Stimulated activated CD4-positive, alpha-beta T cell treated with anti-CD3 and anti-CD28 coated beads, Interleukin-2, amount 100 ng/mL, for 4 hours (primary cell): ENCODE results near the gene SH3TC2.

ENCODE experiments used
- DNase-seq: peaks from one replicate; pipeline ENCODE4 v3.0.0-alpha.2; 2020; ENCODE audit warnings: low read depth

The SH3TC2 gene

DNA sequence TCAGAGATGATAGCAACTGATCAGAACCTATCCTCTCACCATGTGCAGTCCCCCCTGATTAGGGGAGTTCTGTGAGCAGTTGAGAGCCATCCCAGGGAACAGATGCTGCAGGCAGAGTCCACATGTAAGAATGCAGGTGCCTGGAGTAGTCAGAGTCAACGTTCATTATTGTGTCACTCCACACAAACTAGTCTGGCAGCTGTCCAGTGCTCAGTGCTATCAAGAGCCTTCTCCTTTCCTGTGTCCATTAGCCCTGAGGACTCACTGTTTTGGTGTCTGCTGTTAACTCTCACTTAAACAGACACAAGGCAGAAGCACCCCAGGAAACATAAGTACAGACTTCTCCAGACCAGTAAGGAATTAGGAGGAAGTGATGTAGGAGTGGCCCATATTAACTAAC is 2.5 kb downstream of the SH3TC2 start:
- DNase-seq, result no peak

DNA sequence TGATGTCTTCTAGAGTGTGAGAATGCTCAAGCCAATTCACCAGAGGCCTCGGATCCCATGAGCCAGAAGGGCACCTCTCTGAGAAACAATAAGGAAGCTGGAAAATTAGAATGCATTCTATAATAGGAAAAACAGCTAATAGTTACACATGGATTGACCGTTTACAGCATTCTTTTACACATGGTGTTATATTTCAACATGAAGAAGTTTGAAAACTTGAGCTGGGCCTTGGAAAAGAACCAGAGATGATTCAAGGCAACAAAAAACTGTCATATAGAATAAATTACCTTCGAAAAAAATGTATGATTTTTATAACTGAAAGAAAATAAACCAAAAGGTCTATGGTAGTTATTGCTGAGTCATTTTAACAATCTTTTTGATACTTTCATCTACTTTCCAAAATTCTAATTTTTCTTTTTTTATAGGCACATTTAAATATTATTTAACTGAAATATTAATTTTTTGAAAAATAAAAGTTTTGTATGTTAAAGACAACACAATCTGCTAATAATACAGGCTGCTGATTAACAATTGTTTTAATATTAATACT is 6.2 kb downstream of the SH3TC2 start:
- DNase-seq, result no peak

GRCh38 chr5:149054416-149054815 is 8.4 kb downstream of the SH3TC2 start:
- no peak for DNase-seq

- DNase-seq, result no peak
These were observed 9.7 kb downstream of the SH3TC2 start for GRCh38 chr5:149053072-149053695.

- DNase-seq, result no peak
These were observed 13.5 kb downstream of the SH3TC2 start for GRCh38 chr5:149049371-149049781.

GRCh38 chr5:149048811-149049210 is 14.1 kb downstream of the SH3TC2 start:
- DNase-seq, result no peak

DNA sequence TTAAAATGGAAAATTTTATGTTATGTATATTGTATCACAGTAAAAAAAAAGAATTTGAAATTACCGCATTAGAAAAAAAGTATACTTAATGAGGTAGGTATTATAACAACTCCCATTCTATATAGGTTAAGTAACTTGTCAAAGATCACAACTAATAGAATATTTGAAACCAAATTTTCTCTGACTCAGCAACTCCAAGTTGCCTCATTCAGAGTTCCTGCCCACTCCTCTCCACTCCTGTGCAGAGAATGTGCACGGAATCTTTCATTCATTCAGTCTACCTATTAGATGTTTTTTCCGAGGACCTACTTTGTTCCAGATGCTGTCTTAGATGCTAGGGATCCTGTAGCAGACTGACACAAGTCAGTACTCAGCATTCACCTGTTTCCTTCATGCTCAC is 15.4 kb downstream of the SH3TC2 start:
- no peak for DNase-seq

GRCh38 chr5:149046196-149046829 is 16.5 kb downstream of the SH3TC2 start:
- no peak for DNase-seq

- no peak for DNase-seq
These were observed 17.8 kb downstream of the SH3TC2 start for GRCh38 chr5:149045089-149045460.

DNA sequence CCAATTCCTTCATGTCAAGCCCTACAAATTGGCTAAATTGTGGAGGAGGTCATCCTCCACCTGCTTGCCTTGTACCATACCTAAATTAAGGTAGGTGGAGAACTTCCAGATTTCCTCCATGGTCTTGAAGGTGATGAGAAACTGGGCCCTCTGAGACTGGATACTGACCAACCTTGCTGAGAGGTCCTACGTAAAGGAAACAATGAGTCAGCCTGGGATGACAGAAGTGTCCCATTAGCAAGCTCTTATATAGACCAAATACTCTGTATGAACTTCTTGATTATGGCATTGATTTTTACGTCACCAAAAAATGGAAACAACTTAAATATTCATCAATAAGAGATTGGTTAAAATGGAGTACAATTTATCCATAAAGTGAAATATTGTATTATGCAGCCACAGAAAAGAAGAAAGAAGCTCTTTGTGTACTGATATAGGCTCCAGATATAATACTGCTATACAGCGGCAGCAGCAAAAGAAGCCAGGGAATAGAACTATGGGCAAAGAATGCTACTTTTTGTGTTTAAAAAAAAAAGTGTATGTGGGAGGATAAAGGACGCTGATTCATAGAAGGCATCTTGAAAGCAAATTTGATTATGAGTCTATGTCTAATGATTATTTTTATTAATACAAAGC is 18.3 kb downstream of the SH3TC2 start:
- no peak for DNase-seq

GRCh38 chr5:149043641-149044040 is 19.2 kb downstream of the SH3TC2 start:
- no peak for DNase-seq

GRCh38 chr5:149042865-149043264 is 20.0 kb downstream of the SH3TC2 start:
- DNase-seq, result no peak

- DNase-seq, result no peak
These were observed 21.6 kb downstream of the SH3TC2 start for GRCh38 chr5:149041242-149041641.

DNA sequence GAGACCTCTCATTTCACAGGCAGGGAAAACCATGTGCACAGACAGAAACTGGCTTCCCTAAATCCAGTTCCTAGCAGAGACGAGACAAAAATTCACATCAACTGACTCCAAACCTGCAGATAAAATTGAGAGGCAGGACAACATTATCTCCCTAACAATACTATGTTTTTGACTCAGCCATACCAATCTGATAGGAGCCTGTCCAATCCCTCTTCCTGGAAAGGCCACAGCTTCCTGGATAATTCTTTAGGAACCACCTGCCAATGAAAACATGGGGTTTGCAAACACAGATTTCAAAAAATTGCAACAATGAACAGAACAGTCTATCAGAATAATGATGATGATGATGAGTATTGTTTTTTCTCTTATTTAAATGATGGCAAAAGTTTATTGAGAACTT is 22.4 kb downstream of the SH3TC2 start:
- DNase-seq, result no peak

GRCh38 chr5:149039506-149039905 is 23.4 kb downstream of the SH3TC2 start:
- DNase-seq, result no peak

- DNase-seq, result no peak
These were observed 24.4 kb downstream of the SH3TC2 start for GRCh38 chr5:149038336-149039080.

- DNase-seq, result no peak
These were observed 25.0 kb downstream of the SH3TC2 start for GRCh38 chr5:149037817-149038216.

GRCh38 chr5:149036970-149037369 is 25.9 kb downstream of the SH3TC2 start:
- no peak for DNase-seq

- no peak for DNase-seq
These were observed 26.7 kb downstream of the SH3TC2 start for GRCh38 chr5:149036168-149036567.

DNA sequence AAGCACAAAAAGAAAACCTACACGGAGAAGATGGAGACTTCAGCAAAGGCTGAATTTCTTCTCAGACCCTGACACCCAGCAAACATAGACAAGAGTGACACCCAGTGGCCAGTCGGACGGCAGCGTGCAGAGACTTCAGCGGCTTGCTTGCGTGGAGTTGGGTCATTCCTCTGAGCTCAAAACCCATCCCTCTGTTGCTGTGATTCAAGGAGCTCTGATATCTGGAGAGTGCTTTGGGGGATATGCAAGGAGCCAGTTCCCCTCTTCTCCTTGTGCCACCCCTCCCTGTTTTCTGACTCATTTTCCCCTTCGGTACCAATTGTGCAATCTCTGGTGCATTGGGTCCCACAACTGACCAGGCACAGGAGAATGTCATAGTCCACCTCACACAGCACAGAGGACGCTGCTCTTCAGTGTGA is 27.5 kb downstream of the SH3TC2 start:
- DNase-seq, result peak; percentile 24

DNA sequence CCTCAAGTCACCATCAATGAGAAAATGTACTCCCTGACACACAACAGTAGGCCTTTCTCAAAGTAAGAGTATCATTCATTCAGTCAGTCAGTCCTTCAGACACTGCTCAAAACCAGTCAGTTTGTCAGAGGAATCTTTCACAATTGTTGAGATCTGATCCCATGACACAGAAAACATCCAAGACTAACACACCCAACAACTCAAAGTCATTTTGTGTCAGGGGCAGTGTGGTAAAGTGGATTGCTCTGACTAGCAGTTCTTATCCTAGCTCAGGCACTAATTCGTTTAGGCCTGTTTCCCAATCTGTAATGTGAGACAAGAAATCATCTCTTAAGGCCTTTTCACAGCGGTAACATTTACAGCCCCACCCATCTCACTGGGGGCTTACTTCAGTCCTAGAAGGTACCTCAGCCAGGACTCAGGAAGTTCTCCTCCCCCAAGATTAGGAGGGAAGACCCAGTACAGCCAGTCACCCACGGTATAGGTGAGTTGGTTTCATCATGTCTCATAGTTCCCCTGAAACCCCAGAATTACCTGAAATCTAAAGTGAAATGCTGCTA is 31.9 kb downstream of the SH3TC2 start:
- DNase-seq, result no peak

GRCh38 chr5:149030392-149030791 is 32.5 kb downstream of the SH3TC2 start:
- DNase-seq, result no peak
